GM18499 (cell line): ENCODE data around the gene NCBP3.
"Not testable (repeated sequence)": the region's sequence is repeated elsewhere in the genome, so short reads cannot be mapped to it uniquely, and the experiment has no call there.

ENCODE experiments used
- ATAC-seq: cut with Tn5 transposase; IDR thresholded peaks from one replicate; pipeline ENCODE4 v1.9.1; 2021; ENCODE audit warnings: moderate number of reproducible peaks; ENCODE audit not compliant: insufficient read depth, unreplicated experiment

NCBP3 gene

DNA sequence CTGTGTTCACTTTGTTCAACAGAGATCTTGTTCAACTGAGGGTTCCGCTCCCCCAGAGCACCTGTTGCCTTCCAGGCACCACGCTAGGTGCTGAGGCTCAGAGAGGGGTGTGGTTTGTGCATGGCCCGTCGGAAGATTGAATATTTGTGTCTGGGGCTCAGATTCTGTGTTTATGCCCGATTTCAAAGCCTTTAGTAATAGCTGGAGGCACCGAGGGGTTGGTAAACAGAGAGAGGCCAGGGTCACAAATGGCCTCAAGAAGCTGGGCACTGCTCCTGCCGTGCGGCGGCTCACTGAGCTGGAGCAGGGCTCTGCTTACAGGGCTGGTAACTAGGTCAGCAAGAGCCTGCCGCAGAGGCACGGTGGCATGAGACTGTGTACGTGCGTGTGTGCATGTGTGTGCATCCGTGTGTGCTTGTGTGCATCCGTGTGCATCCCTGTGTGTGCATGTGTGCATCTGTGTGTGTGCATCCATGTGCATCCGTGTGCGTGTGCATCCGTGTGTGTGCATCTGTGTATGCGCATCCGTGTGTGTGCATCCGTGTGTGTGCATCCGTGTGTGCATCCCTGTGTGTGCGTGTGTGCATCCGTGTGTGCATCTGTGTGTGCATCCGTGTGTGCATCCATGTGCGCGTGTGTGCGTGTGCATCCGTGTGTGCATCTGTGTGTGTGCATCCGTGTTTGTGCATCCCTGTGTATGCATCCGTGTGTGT is 50.5 kb downstream of the NCBP3 start:
- no peak for ATAC-seq

DNA sequence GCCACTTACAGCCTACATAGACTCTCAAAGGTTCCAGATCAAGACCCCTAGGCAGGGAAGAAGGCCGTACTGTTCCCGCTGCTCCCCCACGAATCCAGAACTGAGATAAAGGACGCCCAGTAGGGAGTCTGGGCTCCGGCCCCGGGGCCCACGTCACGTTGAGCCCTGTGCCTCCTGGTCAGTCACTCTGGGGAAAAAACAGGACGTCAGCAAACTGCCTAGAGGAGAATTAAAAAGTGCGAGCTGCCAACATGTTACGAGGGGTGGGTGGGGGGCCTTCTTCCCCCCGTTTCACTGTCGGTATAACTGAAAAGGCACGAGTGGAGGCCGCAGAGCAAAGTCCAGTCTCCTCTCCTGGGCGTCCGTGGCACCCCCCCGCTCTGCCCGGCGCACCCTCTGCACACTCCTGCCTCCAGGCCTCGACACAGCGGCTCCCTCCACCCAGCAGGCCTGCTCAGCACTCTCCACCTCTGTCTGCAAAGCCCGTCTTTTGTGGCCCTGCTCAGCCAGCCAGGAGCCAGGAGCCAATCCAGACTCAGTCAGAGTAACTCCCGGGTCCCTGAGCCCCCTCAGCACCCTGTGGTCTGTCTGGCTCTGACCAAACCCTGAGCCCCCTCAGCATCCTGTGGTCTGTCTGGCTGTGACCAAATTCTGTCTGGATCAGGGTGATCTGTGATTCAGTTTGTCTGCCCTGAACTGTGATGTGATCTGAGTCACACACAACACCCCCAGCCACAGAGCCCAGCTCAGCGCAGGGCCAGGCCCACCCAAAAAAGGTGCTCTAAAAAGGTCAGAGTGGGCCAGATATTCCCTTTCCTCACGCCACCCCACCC is 51.3 kb downstream of the NCBP3 start:
- ATAC-seq, result no peak

DNA sequence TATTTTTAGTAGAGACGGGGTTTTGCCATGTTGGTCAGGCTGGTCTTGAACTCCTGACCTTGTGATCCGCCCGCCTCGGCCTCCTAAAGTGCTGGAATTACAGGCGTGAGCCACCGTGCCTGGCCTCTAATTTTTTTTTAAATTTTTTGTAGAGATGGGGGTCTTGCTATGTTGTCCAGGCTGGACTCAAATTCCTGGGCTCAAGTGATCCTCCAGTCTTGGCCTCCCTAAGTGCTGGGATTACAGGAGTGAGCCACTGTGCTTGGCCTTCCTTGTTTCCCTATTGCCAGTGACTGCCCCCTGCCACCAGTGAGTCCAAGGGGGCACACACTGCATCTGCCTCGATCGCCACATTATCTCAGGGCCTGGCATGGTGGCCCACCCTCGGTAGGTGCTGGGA is 51.9 kb downstream of the NCBP3 start:
- ATAC-seq, result not testable (repeated sequence)

- not testable (repeated sequence) for ATAC-seq
These were observed 52.8 kb downstream of the NCBP3 start for GRCh38 chr17:3793258-3793657.

GRCh38 chr17:3792481-3792880 is 53.6 kb downstream of the NCBP3 start:
- ATAC-seq, result no peak

DNA sequence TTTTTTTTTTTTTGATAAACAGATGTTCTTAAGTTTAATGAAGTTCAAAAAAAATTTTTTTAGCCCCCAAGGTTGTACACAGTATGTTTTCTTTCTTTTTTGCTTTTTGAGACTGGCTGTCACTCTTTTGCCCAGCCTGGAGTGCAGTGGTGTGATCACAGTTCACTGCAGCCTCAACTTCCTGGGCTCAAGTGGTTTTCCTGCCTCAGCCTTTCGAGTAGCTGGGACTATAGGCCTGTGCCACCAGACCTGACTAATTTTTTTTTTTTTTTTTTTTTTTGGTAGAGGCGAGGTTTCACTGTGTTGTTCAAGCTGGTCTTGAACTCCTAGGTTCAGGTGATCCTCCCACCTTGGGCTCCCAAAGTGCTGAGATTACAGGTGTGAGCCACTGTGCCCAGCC is 57.8 kb downstream of the NCBP3 start:
- no peak for ATAC-seq

GRCh38 chr17:3785323-3785722 is 60.7 kb downstream of the NCBP3 start:
- ATAC-seq, result not testable (repeated sequence)

- ATAC-seq, result no peak
These were observed 63.3 kb downstream of the NCBP3 start for GRCh38 chr17:3782751-3783150.

- ATAC-seq, result no peak
These were observed 65.1 kb downstream of the NCBP3 start for GRCh38 chr17:3780986-3781385.

GRCh38 chr17:3777366-3778120 is 68.5 kb downstream of the NCBP3 start:
- ATAC-seq, result no peak

GRCh38 chr17:3773966-3774365 is 72.1 kb downstream of the NCBP3 start:
- no peak for ATAC-seq

DNA sequence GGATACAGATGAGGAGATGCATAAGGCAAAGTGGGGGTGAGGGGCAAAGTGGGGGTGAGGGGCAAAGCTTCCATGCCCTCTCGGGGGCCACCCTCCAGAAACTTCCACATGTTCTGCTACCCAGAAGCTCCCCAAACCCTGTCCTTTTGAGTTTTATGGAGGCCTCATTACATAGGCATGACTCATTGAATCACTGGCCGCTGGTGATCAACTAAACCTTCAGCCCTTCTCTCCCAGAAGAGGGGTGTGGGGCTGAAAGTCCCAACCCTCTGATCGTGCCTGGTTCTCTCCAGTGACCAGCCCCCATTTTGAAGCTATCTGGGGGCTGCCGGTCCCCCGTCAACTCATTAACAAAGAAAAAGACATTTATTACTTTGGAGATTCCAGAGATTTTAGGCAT is 72.5 kb downstream of the NCBP3 start:
- ATAC-seq, result no peak

DNA sequence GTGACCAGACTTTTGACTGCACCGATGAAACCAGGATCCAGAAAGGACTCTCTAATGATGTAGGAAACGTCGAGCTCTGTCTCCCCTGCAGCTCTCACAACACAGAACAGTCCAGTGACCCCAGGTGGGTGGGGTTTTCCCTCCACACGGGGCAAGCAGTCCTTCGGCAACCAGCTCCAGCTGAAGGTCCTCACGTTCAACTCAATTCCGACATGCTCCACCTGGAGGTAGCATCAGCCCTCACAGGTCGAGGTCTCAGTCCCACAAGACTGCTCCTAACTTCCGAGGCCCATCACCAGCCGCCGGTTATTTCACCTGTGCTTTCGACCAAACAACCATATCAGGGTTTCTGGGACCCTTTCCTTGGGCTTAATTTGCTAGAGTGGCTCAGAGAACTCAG is 73.3 kb downstream of the NCBP3 start:
- ATAC-seq, result no peak

DNA sequence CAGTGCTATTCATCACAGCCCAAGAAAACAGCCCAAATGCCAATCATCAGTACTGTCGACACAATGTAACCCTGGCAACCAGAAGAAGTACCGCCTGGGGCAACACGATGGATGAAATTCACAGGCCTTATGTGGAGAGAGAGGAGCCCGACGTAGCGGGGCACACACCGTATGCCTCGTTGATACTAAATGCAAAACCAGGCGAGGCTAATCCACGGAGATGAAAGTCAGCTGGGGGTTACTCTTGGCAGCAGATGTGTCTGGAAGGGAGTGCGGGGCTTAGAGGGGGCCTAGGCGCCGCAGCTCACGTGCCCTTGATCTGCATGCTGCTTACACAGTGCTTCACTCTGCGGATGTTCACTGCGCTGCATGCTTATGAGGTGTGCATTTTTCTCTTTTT is 74.9 kb downstream of the NCBP3 start:
- ATAC-seq, result no peak

DNA sequence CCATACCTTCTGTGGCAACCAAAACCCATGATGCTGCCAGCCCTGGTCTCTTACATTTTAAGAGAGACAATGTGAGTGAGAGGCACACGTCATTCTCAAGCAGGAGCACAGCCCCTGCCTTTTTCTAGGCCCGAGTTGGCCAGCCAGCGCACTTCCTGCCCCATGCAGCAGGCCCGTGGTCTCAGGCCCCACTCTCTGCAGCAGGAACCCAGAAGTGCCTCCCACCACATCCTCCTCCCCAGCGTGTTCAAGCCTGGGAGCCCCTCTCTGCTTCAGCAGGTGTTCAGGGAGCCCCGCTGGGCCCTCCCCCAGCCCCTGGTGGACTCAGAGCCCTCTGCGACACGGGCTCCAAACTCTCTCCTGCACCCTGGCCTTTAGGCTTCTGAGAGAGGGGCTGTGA is 75.6 kb downstream of the NCBP3 start:
- no peak for ATAC-seq

DNA sequence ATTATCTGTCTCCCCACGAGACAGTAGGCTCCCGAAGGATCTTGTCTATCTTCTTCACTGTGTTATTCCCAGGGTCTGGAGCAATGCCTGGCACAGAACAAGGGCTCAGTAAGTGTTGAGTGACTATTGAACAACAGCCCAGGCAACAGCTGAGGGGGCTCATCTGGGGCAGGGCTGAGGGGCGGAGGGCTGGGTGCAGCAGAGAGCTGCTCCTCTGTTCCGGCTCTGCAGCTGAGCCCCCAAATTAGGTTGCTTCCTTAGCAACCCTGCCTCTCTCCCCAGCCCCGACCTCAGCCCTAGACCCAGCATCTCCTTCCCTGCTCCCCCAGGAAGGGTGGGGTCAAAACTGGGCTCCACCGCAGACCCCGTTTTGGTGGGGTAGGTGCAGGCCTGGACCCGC is 77.3 kb downstream of the NCBP3 start:
- no peak for ATAC-seq

DNA sequence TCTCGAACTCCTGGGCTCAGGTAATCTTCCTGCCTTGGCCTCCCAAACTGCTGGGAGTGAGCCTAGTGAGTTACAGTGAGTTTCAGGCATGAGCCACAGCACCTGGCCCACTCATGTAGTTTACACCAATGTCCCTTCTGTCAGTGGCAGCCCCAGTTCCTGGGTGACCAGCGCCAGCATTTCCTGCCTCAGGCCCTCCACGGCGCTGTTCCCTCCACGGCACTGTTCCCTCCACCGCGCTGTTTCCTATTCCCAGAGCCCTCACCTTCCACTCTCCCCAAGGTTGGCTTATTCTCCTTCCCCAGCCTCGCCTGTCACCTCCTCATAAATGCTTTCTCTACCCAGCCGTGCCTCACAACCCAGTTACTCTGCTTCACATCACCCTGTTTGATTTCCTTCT is 77.7 kb downstream of the NCBP3 start:
- no peak for ATAC-seq

GRCh38 chr17:3766779-3767178 is 79.3 kb downstream of the NCBP3 start:
- no peak for ATAC-seq

DNA sequence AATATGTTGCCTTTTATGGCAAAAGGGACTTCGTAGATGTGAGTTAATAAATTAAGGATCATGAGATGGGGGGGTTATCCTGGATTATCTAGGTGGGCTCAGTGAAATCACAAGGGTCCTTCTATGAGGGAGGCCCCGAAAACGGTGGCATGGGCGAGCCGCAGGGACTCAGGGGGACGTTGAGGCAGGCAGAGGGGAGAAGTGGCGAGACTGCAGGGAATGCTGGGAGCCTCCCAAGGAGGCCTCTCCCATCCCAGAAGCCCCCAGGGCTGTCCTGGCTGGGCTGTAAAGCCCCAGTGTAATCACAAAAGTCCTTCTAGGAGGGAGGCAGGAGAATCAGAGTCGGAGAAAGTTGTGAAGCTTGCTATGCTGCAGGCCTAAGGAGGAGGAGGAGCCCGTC is 80.1 kb downstream of the NCBP3 start:
- ATAC-seq, result no peak

DNA sequence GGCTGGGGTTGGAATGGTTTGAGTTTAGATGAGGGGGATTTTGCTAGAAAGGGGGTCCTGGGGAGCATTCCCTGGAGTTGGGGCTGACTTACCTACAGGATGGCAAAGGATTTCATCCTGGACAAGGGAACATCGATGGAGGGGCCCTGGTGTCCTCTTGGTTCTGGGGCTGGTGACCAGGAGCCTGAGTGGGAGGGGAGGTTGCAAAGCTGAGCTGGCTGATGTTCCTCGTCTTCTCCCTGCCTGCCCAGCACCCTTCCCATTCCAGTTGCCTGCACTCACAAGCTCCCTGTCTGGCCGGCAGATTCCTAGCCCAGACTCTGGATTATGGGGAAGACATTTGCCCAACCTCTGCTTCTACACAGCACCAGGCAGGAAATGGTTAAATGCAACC is 82.3 kb downstream of the NCBP3 start:
- no peak for ATAC-seq
